HL-60 (cell line): ENCODE results near the gene MARK1.

Experiments
- DNase-seq, 2 experiments: peaks; one replicate each; pipeline ENCODE4 v3.0.0-alpha.2; 2010 to 2020; ENCODE audit warnings: low read depth in 1 of 2, low spot score in 1 of 2
- H3K27ac ChIP-seq: fragments of 250-450 bp; sonication (Bioruptor Pico); replicated peaks from 2 replicates; pipeline ENCODE4 v1.5.1; 2020; ENCODE audit warnings: mild to moderate bottlenecking, moderate library complexity
- H3K27me3 ChIP-seq: fragments of 250-450 bp; sonication (Bioruptor Pico); 2 replicates; pipeline ENCODE4 v1.5.1; 2021; ENCODE audit warnings: mild to moderate bottlenecking, moderate library complexity; ENCODE audit not compliant: insufficient read depth, poor library complexity, severe bottlenecking
- H3K4me3 ChIP-seq: replicated peaks from 2 replicates; pipeline ENCODE4 v1.5.1; 2011; ENCODE audit warnings: mild to moderate bottlenecking, control low read depth, low read length; ENCODE audit not compliant: insufficient read depth
- GABPA ChIP-seq: IDR thresholded peaks from 2 replicates; pipeline ENCODE4 v1.6.1; 2012; ENCODE audit warnings: low read depth
- POLR2AphosphoS5 ChIP-seq: IDR thresholded peaks from 2 replicates; pipeline ENCODE4 v1.6.1; 2012; ENCODE audit warnings: low read depth
- SPI1 ChIP-seq: IDR thresholded peaks from 2 replicates; pipeline ENCODE4 v1.6.1; 2012; ENCODE audit warnings: low read depth, mild to moderate bottlenecking, borderline replicate concordance
- TF ChIP-seq, protein P1 (sequence below): IDR thresholded peaks from one replicate; pipeline ENCODE4 v1.5.1; 2011; ENCODE audit warnings: low read length, control low read depth, inconsistent platforms; ENCODE audit not compliant: insufficient read depth
- TF ChIP-seq, protein P2 (sequence below): IDR thresholded peaks from 2 replicates; pipeline ENCODE4 v1.6.1; 2012; ENCODE audit warnings: low read depth; ENCODE audit not compliant: insufficient replicate concordance

Gene MARK1

DNA sequence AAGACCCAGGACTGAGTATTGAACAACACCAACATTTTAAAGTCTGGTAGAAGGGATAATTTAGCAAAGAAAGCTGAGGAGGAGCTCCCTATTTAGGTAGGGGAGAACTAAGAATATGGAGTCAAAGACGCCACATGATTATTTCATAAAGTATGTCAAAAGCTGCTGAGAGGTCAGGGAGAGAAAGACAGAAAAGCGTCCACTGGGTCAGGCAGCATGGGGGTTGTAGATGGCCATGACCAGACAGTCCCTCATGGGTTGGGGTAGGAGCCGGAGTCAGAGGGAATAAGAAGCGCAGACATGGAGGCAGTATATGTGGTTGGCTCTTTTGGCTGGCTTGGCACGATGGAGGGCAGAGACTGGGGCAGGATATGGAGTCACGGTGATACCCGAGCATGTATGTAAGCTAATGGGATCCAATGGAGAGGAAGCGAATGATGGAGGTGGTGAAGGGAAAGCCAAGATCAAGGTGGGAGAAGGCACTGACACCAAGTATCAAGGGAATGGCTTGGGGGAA lies 167.0 kb downstream of the MARK1 start:
- DNase-seq, result no peak
- TF ChIP-seq SPI1 (no peak), GABPA (no peak), POLR2AphosphoS5 (no peak)
- TF ChIP-seq, protein P1, sequence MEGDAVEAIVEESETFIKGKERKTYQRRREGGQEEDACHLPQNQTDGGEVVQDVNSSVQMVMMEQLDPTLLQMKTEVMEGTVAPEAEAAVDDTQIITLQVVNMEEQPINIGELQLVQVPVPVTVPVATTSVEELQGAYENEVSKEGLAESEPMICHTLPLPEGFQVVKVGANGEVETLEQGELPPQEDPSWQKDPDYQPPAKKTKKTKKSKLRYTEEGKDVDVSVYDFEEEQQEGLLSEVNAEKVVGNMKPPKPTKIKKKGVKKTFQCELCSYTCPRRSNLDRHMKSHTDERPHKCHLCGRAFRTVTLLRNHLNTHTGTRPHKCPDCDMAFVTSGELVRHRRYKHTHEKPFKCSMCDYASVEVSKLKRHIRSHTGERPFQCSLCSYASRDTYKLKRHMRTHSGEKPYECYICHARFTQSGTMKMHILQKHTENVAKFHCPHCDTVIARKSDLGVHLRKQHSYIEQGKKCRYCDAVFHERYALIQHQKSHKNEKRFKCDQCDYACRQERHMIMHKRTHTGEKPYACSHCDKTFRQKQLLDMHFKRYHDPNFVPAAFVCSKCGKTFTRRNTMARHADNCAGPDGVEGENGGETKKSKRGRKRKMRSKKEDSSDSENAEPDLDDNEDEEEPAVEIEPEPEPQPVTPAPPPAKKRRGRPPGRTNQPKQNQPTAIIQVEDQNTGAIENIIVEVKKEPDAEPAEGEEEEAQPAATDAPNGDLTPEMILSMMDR, result no peak
- TF ChIP-seq, protein P2, sequence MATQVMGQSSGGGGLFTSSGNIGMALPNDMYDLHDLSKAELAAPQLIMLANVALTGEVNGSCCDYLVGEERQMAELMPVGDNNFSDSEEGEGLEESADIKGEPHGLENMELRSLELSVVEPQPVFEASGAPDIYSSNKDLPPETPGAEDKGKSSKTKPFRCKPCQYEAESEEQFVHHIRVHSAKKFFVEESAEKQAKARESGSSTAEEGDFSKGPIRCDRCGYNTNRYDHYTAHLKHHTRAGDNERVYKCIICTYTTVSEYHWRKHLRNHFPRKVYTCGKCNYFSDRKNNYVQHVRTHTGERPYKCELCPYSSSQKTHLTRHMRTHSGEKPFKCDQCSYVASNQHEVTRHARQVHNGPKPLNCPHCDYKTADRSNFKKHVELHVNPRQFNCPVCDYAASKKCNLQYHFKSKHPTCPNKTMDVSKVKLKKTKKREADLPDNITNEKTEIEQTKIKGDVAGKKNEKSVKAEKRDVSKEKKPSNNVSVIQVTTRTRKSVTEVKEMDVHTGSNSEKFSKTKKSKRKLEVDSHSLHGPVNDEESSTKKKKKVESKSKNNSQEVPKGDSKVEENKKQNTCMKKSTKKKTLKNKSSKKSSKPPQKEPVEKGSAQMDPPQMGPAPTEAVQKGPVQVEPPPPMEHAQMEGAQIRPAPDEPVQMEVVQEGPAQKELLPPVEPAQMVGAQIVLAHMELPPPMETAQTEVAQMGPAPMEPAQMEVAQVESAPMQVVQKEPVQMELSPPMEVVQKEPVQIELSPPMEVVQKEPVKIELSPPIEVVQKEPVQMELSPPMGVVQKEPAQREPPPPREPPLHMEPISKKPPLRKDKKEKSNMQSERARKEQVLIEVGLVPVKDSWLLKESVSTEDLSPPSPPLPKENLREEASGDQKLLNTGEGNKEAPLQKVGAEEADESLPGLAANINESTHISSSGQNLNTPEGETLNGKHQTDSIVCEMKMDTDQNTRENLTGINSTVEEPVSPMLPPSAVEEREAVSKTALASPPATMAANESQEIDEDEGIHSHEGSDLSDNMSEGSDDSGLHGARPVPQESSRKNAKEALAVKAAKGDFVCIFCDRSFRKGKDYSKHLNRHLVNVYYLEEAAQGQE, result no peak
- H3K4me3 ChIP-seq, result no peak overlapping the region
- peaks cover 14% of the 10 kb centered on the region for H3K27me3 ChIP-seq
- no peak overlapping the region for H3K27ac ChIP-seq

DNA sequence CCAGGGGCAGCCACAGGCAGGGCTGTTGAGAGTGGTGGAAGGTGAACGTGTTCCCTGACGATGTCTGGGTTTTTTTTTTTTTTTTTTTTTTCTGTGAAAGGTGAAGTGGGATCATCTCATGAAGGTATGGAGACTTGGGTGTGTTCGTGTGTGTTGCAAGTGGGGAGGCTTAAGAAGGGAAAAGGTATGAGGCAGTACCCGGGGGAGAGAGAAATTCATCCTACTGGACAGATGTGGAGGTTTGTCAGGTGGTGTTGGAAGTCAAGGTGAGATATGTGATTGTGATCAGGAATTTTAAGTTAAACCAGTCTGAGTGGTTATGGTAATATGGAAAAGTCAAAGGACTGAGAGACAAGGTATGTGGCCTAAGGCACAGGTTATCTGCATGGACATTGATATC lies 167.5 kb downstream of the MARK1 start:
- Histone ChIP-seq H3K4me3 (no peak overlapping the region), H3K27me3 (peaks cover 14% of the 10 kb centered on the region), H3K27ac (no peak overlapping the region)
- no peak for DNase-seq
- TF ChIP-seq, protein P2, result no peak
- no peak for TF ChIP-seq SPI1
- TF ChIP-seq, protein P1, result no peak
- no peak for TF ChIP-seq POLR2AphosphoS5
- no peak for TF ChIP-seq GABPA

DNA sequence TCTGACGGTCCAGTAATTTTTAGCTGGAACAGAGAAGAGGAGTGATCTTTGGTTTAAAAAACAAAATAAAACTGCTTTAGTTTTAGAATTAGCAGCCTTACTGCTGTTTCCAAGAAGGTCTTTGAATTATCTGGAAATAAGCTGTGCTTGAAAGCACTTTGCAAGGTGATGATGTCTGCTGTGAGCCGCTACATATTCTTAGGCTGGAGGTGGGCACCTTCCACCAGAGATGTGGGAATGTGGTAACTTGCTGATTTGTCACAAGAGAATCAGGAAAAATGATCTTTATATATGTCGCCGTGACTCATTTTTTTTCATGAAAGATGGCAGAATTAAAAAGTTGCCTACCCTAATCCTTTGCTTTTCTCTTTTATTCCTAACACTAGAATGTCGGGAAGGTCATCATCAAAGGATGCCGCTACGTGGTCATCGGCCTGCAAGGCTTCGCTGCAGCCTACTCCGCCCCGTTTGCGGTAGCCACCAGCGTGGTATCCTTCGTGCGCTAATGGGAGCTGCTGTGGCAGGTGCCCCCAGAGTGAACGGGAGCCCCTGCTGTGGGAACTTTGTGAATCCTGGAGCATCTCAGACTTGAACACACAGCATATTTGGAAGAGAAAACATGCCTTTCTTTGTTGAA lies 168.4 kb downstream of the MARK1 start:
- Histone ChIP-seq H3K27me3 (peaks cover 7% of the 10 kb centered on the region), H3K4me3 (no peak overlapping the region), H3K27ac (no peak overlapping the region)
- TF ChIP-seq, protein P2, result no peak
- TF ChIP-seq, protein P1, result no peak
- TF ChIP-seq GABPA (no peak), SPI1 (no peak), POLR2AphosphoS5 (no peak)
- no peak for DNase-seq
